TTC549 (cell line): ENCODE measurements around the gene ACTA1.
"Not testable (repeated sequence)": the region's sequence is repeated elsewhere in the genome, so short reads cannot be mapped to it uniquely, and the experiment has no call there.

ENCODE experiments used
- FAIRE-seq: peaks from 2 replicates; lab custom pipeline; 2012; peaks lifted over from hg19 to GRCh38; lab: Jason Lieb, UNC

ACTA1 gene

DNA sequence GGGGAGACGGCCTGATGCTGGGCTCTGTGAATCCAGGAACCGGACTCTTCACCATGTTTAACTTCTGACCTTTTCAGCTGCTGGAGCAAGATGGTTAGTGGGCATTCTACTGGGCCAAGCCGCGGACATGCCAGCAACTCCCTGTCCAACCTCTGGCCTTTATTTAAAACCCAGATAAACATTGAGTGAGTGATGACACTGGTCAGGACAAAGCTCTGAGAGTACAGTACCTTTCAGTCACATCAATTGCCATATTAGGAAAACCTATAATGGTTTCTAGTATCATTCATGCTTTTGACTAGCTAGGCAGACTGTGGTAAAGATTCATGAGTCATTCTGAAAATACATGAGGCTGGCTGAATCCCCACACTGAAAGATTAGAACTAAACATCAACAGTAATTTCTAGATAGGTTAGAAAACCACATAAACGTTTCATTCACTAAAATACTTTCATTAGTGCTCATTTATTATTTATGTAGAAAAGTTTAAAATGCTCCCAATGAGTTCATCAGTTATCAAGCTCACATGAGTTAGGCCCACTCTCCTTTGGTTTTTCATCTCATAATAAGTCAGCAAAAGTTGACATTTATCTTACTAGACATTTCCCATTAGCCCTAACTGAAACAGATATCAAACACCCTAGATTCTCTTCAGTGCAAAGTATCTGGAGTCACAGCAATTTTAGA lies 7.1 kb upstream of the ACTA1 start:
- no peak for FAIRE-seq

- FAIRE-seq: no peak
Observed at GRCh38 chr1:229438021-229438420, 4.1 kb upstream of the ACTA1 start.

GRCh38 chr1:229437443-229437842 lies 3.5 kb upstream of the ACTA1 start:
- no peak for FAIRE-seq

DNA sequence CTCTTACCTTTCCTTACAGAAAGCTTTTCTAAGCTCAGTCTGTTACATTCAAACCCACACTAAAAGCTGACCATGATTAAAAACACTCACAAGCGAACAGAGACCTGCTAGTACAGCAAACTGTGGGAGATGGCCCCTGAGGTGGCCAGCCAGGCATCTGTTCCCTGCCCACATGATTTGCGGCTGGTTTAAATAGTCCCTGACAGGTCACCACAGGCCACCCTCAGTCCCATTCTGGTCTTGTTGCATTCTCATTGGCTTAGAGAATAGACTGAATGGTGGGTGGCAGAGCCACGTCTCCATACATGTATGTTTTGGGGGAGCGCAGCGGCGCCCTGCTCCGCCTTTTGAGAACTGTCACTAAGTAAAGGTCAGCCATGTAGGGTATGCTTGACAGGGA lies 2.3 kb upstream of the ACTA1 start:
- no peak for FAIRE-seq

DNA sequence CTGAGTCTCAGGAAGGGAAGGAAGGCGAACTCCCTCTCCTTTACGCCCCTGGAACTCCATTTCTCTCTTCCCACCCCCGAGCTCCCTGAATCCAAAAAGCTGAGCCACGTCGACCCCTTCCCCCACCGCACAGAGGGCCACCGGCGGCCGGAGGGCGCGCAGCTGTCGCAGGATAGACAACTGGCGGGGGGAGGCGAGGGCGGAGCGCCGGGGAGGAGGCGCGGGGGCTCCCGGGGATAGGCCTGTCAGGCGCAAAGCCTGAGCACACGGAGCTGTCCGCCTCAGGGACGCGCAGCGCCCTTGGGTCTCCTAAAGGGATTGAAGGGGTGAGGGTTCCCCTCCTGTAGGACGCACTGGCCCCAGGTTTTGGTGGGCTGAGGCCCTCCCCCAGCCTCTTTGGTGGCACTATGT lies 752 bp upstream of the ACTA1 start:
- FAIRE-seq: no peak

- no peak for FAIRE-seq
Observed at GRCh38 chr1:229433364-229434004, 410 bp downstream of the ACTA1 start.

DNA sequence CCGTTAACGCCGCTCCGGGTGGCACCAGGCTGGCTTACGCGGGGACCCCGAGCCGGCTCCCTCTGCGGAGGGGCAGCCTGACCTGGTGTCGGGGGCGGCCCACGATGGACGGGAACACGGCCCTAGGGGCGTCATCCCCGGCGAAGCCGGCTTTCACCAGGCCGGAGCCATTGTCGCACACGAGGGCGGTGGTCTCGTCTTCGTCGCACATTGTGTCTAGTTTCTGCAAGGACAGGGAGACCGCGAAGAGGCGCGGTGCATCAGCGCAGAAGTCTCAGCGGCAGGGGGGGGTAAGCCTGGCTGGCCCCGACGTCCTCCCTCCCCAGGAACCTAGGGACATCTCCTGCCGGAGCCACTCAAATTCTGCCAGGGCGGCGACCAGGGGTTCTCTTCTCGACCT lies 989 bp downstream of the ACTA1 start:
- no peak for FAIRE-seq

- no peak for FAIRE-seq
Observed at GRCh38 chr1:229432116-229432461, 1.8 kb downstream of the ACTA1 start.

- no peak for FAIRE-seq
Observed at GRCh38 chr1:229431284-229432115, 2.4 kb downstream of the ACTA1 start.

DNA sequence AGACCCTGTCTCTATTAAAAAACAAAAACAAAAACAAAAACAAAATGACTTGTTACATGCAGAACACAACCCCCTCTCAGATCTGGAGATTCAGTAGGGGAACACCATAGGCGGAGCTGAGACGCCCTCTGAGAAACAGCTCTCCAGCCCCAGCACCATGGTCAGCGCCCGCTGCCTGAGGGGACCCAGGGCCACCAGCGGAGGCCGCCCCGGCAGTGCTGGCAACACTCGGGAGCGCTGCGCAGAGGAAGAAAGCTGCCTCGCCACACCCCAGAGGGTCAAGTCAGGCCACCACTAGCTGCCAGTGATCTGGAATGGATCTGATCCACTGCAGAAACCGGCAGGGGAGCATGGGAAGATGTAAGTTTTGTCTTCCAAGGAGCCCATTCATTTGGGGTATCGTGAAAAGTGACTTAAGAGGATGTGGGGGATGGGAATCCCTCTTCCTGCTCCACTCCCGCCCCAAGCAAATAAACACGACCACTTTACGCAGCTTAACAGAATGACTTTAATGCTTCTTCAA lies 3.1 kb downstream of the ACTA1 start:
- FAIRE-seq: no peak

DNA sequence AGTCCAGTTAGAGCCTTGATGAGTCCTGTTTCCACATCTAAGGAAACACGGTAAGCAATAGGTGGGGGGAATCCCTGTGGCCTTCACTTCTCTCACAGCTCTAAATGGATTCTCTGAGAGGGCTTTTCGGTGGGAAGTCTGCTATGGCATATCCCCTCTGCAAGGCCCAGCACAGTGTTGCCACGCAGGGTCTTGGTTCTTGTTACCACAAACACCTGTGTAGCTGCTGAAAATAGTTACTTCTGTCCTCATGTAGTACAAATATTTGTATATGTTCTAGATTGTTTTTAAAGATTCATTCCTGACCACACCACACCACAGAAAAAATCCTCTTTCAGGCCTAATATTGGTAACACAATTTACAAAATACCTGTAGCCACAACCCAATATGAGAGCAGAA lies 5.6 kb downstream of the ACTA1 start:
- no peak for FAIRE-seq

DNA sequence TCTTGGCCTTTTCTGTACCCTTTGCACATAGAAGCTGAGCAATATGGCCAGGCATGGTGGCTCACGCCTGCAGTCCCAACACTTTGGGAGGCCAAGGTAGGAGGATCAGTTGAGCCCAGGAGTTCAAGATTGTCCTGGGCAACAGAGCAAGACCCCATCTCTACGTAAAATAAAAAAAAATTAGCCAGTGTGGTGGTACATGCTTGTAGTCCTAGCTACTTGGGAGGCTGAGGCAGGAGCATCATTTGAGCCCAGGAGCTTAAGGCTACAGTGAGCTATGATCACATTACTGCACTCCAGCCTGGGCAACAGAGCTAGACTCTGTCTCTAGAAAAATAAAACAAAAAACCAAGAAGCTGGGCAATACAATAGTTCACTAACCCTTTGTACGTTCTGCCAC lies 6.3 kb downstream of the ACTA1 start:
- FAIRE-seq: no peak

DNA sequence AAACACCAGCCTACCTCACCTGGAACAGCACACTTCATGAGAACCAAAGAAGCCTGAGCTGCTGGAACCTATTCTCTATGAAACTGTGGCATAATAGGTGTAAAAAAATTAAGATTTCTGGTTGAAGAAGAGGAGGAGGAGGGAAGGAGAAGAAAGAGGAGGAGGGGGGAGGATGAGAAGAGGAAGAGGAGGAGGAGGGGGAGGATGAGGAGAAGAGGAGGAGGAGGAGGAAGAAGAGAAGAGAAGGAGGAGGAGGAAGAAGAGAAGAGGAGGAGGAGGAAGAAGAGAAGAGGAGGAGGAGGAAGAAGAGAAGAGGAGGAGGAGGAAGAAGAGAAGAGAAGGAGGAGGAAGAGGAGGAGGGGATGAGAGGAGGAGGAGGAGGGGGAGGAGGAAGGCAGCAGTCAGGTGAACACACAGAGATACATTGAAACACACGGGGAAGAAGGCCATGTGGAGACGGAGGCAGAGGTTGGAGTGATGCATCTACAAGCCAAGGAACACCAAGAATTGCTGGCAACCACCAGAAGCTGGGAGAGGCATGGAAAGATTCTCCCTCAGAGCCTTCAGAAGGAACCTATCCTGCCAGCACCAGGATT lies 8.2 kb downstream of the ACTA1 start:
- no peak for FAIRE-seq

GRCh38 chr1:229420765-229421164 lies 13.1 kb downstream of the ACTA1 start:
- FAIRE-seq: no peak

- FAIRE-seq: no peak
Observed at GRCh38 chr1:229420224-229420623, 13.7 kb downstream of the ACTA1 start.

GRCh38 chr1:229418586-229418985 lies 15.3 kb downstream of the ACTA1 start:
- not testable (repeated sequence) for FAIRE-seq

- FAIRE-seq: not testable (repeated sequence)
Observed at GRCh38 chr1:229412810-229413209, 21.1 kb downstream of the ACTA1 start.

DNA sequence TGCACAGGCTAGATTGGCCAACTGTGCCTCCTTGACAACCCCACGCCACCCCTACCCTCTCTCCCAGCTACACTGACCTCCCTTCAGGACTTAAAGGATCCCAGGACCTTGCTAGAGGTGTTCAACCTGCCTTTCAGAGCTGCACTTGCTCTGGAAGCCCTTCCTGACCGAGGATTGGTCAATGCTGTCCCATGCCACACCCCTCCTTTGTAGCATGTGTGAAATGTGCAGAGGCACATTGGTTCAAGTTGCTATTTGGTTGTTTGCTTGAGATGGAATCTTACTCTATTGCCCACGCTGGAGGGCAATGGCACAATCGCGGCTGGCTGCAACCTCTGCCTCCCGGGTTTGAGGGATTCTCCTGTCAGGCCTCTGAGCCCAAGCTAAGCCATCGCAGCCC lies 21.8 kb downstream of the ACTA1 start:
- FAIRE-seq: no peak

DNA sequence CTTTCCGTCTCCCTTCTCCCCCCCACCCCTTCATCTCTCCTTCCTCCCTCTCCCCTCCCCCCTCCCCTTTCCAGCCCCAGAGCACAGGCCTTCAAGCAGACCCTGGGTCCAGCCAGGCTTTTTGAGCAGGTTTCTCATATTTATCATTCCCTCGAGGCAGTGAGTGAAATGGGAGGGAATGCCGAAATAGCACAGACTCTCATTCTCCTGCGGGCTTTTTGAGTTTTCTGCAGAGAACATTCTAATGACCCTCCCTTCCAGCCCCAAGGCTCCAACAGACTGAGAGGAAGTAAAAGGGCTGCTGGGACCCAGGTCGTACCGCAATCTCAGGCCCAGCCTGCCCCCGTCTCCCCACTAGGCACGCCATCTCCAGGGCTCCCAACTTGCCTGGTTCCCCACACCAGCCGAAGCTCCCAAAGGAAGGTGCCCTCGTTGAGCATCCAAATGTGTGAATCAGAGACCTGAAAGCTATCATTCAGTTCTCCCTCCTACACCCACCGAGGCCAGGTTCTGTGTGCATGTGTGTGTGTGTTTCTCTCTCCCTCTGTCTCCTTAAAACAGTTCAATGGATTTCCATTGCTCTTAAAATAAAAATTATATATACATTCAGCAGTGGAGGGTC lies 22.3 kb downstream of the ACTA1 start:
- FAIRE-seq: no peak

GRCh38 chr1:229410692-229411433 lies 23.0 kb downstream of the ACTA1 start:
- FAIRE-seq: no peak

GRCh38 chr1:229410370-229410691 lies 23.6 kb downstream of the ACTA1 start:
- FAIRE-seq: no peak
